ACHN (cell line): ENCODE data around the gene INHBC.
"Not testable (repeated sequence)": the region's sequence is repeated elsewhere in the genome, so short reads cannot be mapped to it uniquely, and the experiment has no call there.

ENCODE experiments used
- DNase-seq: peaks from one replicate; pipeline ENCODE4 v3.0.0-alpha.2; 2015
- in situ Hi-C: cut with HindIII; loops from 2 replicates; pipeline ENCODE4 v1.10.0; 2017; ENCODE audit warnings: low sequenced_read_pairs, low pct_ligation_motif_present, low pct_unique_long_range_greater_than_20kb

The INHBC gene

GRCh38 chr12:57420482-57420881, 14.1 kb upstream of the INHBC start:
- in situ Hi-C loops, result no loop called here

GRCh38 chr12:57426948-57427347, 7.6 kb upstream of the INHBC start:
- in situ Hi-C loops, DNase-seq: not testable (repeated sequence)

More at GRCh38 chr12:57420482-57420881, 14.1 kb upstream of the INHBC start:
- DNase-seq, result no peak

GRCh38 chr12:57428965-57429364, 5.6 kb upstream of the INHBC start:
- DNase-seq, result no peak
- in situ Hi-C loops, result no loop called here

GRCh38 chr12:57429473-57430111, 5.0 kb upstream of the INHBC start:
- peak; percentile 56 for DNase-seq
- in situ Hi-C loops, result no loop called here

GRCh38 chr12:57430112-57430930, 4.3 kb upstream of the INHBC start:
- DNase-seq, result peak; percentile 46
- in situ Hi-C loops, result no loop called here

- DNase-seq, result peak; percentile 99
- in situ Hi-C loops, result no loop called here
These were observed 3.5 kb upstream of the INHBC start, which contains the start of gene R3HDM2 for GRCh38 chr12:57430931-57431566. R3HDM2 (minus strand) TSS chr12:57431043; CDS start chr12:57310428, 120,615 bp downstream.

- in situ Hi-C loops, result no loop called here
- DNase-seq, result no peak
These were observed 2.9 kb upstream of the INHBC start for GRCh38 chr12:57431654-57432188.

- in situ Hi-C loops, result no loop called here
- DNase-seq, result no peak
These were observed 1.2 kb upstream of the INHBC start for GRCh38 chr12:57433370-57433769.

GRCh38 chr12:57435293-57435692, 709 bp downstream of the INHBC start:
- no peak for DNase-seq

GRCh38 chr12:57438400-57438799, 3.8 kb downstream of the INHBC start:
- in situ Hi-C loops, result no loop called here
- DNase-seq, result no peak

More at GRCh38 chr12:57435293-57435692, 709 bp downstream of the INHBC start:
- in situ Hi-C loops, result no loop called here

GRCh38 chr12:57439762-57440266, 5.2 kb downstream of the INHBC start:
- in situ Hi-C loops, result no loop called here
- no peak for DNase-seq

- DNase-seq, in situ Hi-C loops: not testable (repeated sequence)
These were observed 6.8 kb downstream of the INHBC start for GRCh38 chr12:57441393-57441792.

GRCh38 chr12:57441846-57442427, 7.4 kb downstream of the INHBC start:
- in situ Hi-C loops, result no loop called here

GRCh38 chr12:57444337-57444736, 9.8 kb downstream of the INHBC start:
- in situ Hi-C loops, DNase-seq: not testable (repeated sequence)

More at GRCh38 chr12:57441846-57442427, 7.4 kb downstream of the INHBC start:
- no peak for DNase-seq

- no peak for DNase-seq
- in situ Hi-C loops, result no loop called here
These were observed 10.2 kb downstream of the INHBC start for GRCh38 chr12:57444744-57445143.

- DNase-seq, result no peak
- in situ Hi-C loops, result no loop called here
These were observed 11.8 kb downstream of the INHBC start for GRCh38 chr12:57446292-57446960.

- in situ Hi-C loops, result no loop called here
These were observed 14.1 kb downstream of the INHBC start for GRCh38 chr12:57448669-57449068.

GRCh38 chr12:57449375-57449774, 14.8 kb downstream of the INHBC start:
- in situ Hi-C loops, result no loop called here
- DNase-seq, result no peak

More at GRCh38 chr12:57448669-57449068, 14.1 kb downstream of the INHBC start:
- no peak for DNase-seq
